GM23338 (cell line): Measurements from ENCODE around the gene SRPK1. TPM values are rescaled to one million over a fixed set of nuclear protein-coding genes. Genes with fewer than 3 reads are reported as not detected.
A peak's percentile ranks its signal among the peaks of the same experiment; 100 is the strongest.

Experiments used
- ATAC-seq: fragments of 200-7000 bp; cut with Tn5 transposase; 3 replicates; pipeline ENCODE4 v1.9.1; 2020
- DNase-seq: peaks from one replicate; pipeline ENCODE4 v3.0.0-alpha.2; 2015; ENCODE audit warnings: low spot score
- H2AFZ ChIP-seq: fragments of 200-600 bp; sonication (generic); 2 replicates; pipeline ENCODE4 v1.8.0; 2016; ENCODE audit warnings: antibody characterized with exemption, mild to moderate bottlenecking, moderate library complexity
- H3F3A ChIP-seq: fragments of 200-600 bp; sonication (generic); replicated peaks from 2 replicates; pipeline ENCODE4 v1.8.0; 2017; ENCODE audit warnings: antibody characterized with exemption, mixed run types, low read depth
- H3K27ac ChIP-seq: fragments of 200-600 bp; sonication (generic); 2 replicates; pipeline ENCODE4 v1.6.1; 2016; ENCODE audit warnings: low read depth
- H3K27me3 ChIP-seq: fragments of 200-600 bp; sonication (generic); 2 replicates; pipeline ENCODE4 v1.8.0; 2016; ENCODE audit warnings: mild to moderate bottlenecking, mixed run types, moderate library complexity; ENCODE audit not compliant: insufficient read depth
- H3K36me3 ChIP-seq: fragments of 200-600 bp; sonication (generic); 2 replicates; pipeline ENCODE4 v1.8.0; 2016; ENCODE audit warnings: mild to moderate bottlenecking; ENCODE audit not compliant: insufficient read depth
- H3K4me1 ChIP-seq: fragments of 200-600 bp; sonication (generic); 2 replicates; pipeline ENCODE4 v1.8.0; 2016; ENCODE audit warnings: mild to moderate bottlenecking, moderate library complexity; ENCODE audit not compliant: insufficient read depth
- H3K4me2 ChIP-seq: fragments of 200-600 bp; sonication (generic); 2 replicates; pipeline ENCODE4 v1.7.1; 2017; ENCODE audit warnings: mixed run types
- H3K4me3 ChIP-seq: fragments of 200-600 bp; sonication (generic); 2 replicates; pipeline ENCODE4 v1.6.1; 2016; ENCODE audit warnings: mixed run types
- H3K79me2 ChIP-seq: fragments of 200-600 bp; sonication (generic); replicated peaks from 2 replicates; pipeline ENCODE4 v1.8.0; 2017; ENCODE audit warnings: mild to moderate bottlenecking; ENCODE audit not compliant: insufficient read depth
- H3K9me2 ChIP-seq: fragments of 200-600 bp; sonication (generic); 2 replicates; pipeline ENCODE4 v1.8.0; 2017; ENCODE audit not compliant: insufficient read depth
- H4K20me1 ChIP-seq: fragments of 200-600 bp; sonication (generic); replicated peaks from 2 replicates; pipeline ENCODE4 v1.8.0; 2017; ENCODE audit warnings: mild to moderate bottlenecking; ENCODE audit not compliant: insufficient read depth
- H3K27ac Mint-ChIP-seq: 2 replicates; pipeline ENCODE4 v1.8.0; 2020; ENCODE audit warnings: inconsistent platforms, mild to moderate bottlenecking, moderate library complexity, mixed read lengths
- H3K27me3 Mint-ChIP-seq: 3 replicates; pipeline ENCODE4 v1.8.0; 2022; ENCODE audit warnings: low read depth, mild to moderate bottlenecking, moderate library complexity, mixed read lengths, inconsistent platforms; ENCODE audit not compliant: insufficient read depth, poor library complexity
- H3K36me3 Mint-ChIP-seq: 3 replicates; pipeline ENCODE4 v1.8.0; 2021; ENCODE audit warnings: low read depth, mild to moderate bottlenecking, inconsistent platforms, moderate library complexity, mixed read lengths
- H3K4me1 Mint-ChIP-seq: 3 replicates; pipeline ENCODE4 v1.8.0; 2020; ENCODE audit warnings: mild to moderate bottlenecking, inconsistent platforms, mixed read lengths
- H3K4me3 Mint-ChIP-seq: 3 replicates; pipeline ENCODE4 v1.8.0; 2021; ENCODE audit warnings: moderate library complexity, mild to moderate bottlenecking, inconsistent platforms, mixed read lengths
- H3K9me3 Mint-ChIP-seq: 3 replicates; pipeline ENCODE4 v1.8.0; 2020; ENCODE audit warnings: moderate library complexity, mild to moderate bottlenecking, inconsistent platforms, mixed read lengths
- JUNB ChIP-seq: IDR thresholded peaks from one replicate; pipeline ENCODE4 v1.6.1; 2016; ENCODE audit warnings: antibody characterized with exemption; ENCODE audit not compliant: unreplicated experiment
- NANOG ChIP-seq: IDR thresholded peaks from 2 replicates; pipeline ENCODE4 v1.6.1; 2016; ENCODE audit warnings: antibody characterized with exemption, borderline replicate concordance
- POLR2AphosphoS5 ChIP-seq: IDR thresholded peaks from 2 replicates; pipeline ENCODE4 v1.6.1; 2016; ENCODE audit warnings: antibody characterized with exemption, low read depth
- REST ChIP-seq: IDR thresholded peaks from one replicate; pipeline ENCODE4 v1.6.1; 2018; ENCODE audit warnings: antibody characterized with exemption; ENCODE audit not compliant: unreplicated experiment
- ZNF114 ChIP-seq: fragments of 250-450 bp; sonication (Bioruptor Pico); IDR thresholded peaks from 2 replicates; pipeline ENCODE4 v1.5.0; 2020; ENCODE audit warnings: mild to moderate bottlenecking, moderate library complexity
- ZNF331 ChIP-seq: fragments of 250-450 bp; sonication (Bioruptor Pico); IDR thresholded peaks from 2 replicates; pipeline ENCODE4 v1.5.0; 2020; ENCODE audit warnings: low read depth, mild to moderate bottlenecking, moderate library complexity
- polyA plus RNA-seq: library from polyadenylated mRNA; unstranded; fragments of >200 nt; fragmentation: Nextera tagmentation; extraction: Ambion mirVana; gene quantifications from 2 replicates; pipeline ENCODE4 v1.2.1, GENCODE V29; 2016
- total RNA-seq: library from RNA; depleted of rRNA; stranded (reverse); fragments of >200 nt; shearing (Covaris generic); gene quantifications from 2 replicates; pipeline ENCODE4 v1.2.3, GENCODE V29; 2014
- TF ChIP-seq, protein P1 (sequence below): fragments of 250-450 bp; sonication (Bioruptor Pico); IDR thresholded peaks from 2 replicates; pipeline ENCODE4 v1.5.0; 2020; ENCODE audit warnings: mild to moderate bottlenecking, moderate library complexity
- TF ChIP-seq, protein P2 (sequence below): IDR thresholded peaks from 2 replicates; pipeline ENCODE4 v1.6.1; 2016; ENCODE audit warnings: antibody characterized with exemption
- TF ChIP-seq, protein P3 (sequence below), 2 experiments: fragments of 200-600 bp in 1 of 2; sonication (generic) in 1 of 2; conservative IDR thresholded peaks; 2 replicates each; pipeline versions ENCODE4 v1.5.1 to v1.6.1; 2016 to 2017; ENCODE audit warnings: antibody characterized with exemption in 2 of 2, low read depth in 2 of 2, mild to moderate bottlenecking in 2 of 2, moderate library complexity in 1 of 2

Gene SRPK1
- total and polyA plus RNA-seq, 2 experiments from 2014 or later, result 175 to 202 TPM

- TF ChIP-seq, protein P1, sequence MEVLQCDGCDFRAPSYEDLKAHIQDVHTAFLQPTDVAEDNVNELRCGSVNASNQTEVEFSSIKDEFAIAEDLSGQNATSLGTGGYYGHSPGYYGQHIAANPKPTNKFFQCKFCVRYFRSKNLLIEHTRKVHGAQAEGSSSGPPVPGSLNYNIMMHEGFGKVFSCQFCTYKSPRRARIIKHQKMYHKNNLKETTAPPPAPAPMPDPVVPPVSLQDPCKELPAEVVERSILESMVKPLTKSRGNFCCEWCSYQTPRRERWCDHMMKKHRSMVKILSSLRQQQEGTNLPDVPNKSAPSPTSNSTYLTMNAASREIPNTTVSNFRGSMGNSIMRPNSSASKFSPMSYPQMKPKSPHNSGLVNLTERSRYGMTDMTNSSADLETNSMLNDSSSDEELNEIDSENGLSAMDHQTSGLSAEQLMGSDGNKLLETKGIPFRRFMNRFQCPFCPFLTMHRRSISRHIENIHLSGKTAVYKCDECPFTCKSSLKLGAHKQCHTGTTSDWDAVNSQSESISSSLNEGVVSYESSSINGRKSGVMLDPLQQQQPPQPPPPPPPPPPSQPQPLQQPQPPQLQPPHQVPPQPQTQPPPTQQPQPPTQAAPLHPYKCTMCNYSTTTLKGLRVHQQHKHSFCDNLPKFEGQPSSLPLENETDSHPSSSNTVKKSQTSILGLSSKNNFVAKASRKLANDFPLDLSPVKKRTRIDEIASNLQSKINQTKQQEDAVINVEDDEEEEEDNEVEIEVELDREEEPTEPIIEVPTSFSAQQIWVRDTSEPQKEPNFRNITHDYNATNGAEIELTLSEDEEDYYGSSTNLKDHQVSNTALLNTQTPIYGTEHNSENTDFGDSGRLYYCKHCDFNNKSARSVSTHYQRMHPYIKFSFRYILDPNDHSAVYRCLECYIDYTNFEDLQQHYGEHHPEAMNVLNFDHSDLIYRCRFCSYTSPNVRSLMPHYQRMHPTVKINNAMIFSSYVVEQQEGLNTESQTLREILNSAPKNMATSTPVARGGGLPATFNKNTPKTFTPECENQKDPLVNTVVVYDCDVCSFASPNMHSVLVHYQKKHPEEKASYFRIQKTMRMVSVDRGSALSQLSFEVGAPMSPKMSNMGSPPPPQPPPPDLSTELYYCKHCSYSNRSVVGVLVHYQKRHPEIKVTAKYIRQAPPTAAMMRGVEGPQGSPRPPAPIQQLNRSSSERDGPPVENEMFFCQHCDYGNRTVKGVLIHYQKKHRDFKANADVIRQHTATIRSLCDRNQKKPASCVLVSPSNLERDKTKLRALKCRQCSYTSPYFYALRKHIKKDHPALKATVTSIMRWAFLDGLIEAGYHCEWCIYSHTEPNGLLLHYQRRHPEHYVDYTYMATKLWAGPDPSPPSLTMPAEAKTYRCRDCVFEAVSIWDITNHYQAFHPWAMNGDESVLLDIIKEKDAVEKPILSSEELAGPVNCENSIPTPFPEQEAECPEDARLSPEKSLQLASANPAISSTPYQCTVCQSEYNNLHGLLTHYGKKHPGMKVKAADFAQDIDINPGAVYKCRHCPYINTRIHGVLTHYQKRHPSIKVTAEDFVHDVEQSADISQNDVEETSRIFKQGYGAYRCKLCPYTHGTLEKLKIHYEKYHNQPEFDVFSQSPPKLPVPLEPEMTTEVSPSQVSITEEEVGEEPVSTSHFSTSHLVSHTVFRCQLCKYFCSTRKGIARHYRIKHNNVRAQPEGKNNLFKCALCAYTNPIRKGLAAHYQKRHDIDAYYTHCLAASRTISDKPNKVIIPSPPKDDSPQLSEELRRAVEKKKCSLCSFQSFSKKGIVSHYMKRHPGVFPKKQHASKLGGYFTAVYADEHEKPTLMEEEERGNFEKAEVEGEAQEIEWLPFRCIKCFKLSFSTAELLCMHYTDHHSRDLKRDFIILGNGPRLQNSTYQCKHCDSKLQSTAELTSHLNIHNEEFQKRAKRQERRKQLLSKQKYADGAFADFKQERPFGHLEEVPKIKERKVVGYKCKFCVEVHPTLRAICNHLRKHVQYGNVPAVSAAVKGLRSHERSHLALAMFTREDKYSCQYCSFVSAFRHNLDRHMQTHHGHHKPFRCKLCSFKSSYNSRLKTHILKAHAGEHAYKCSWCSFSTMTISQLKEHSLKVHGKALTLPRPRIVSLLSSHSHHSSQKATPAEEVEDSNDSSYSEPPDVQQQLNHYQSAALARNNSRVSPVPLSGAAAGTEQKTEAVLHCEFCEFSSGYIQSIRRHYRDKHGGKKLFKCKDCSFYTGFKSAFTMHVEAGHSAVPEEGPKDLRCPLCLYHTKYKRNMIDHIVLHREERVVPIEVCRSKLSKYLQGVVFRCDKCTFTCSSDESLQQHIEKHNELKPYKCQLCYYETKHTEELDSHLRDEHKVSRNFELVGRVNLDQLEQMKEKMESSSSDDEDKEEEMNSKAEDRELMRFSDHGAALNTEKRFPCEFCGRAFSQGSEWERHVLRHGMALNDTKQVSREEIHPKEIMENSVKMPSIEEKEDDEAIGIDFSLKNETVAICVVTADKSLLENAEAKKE (CRISPR knock-in tag), result no peak
- TF ChIP-seq ZNF114 (CRISPR knock-in tag), result no peak
- TF ChIP-seq, protein P2, sequence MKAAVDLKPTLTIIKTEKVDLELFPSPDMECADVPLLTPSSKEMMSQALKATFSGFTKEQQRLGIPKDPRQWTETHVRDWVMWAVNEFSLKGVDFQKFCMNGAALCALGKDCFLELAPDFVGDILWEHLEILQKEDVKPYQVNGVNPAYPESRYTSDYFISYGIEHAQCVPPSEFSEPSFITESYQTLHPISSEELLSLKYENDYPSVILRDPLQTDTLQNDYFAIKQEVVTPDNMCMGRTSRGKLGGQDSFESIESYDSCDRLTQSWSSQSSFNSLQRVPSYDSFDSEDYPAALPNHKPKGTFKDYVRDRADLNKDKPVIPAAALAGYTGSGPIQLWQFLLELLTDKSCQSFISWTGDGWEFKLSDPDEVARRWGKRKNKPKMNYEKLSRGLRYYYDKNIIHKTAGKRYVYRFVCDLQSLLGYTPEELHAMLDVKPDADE, result no peak
- no peak for TF ChIP-seq POLR2AphosphoS5
These were observed 46.3 kb upstream of the SRPK1 start (continued) for GRCh38 chr6:35967076-35967774.

DNA sequence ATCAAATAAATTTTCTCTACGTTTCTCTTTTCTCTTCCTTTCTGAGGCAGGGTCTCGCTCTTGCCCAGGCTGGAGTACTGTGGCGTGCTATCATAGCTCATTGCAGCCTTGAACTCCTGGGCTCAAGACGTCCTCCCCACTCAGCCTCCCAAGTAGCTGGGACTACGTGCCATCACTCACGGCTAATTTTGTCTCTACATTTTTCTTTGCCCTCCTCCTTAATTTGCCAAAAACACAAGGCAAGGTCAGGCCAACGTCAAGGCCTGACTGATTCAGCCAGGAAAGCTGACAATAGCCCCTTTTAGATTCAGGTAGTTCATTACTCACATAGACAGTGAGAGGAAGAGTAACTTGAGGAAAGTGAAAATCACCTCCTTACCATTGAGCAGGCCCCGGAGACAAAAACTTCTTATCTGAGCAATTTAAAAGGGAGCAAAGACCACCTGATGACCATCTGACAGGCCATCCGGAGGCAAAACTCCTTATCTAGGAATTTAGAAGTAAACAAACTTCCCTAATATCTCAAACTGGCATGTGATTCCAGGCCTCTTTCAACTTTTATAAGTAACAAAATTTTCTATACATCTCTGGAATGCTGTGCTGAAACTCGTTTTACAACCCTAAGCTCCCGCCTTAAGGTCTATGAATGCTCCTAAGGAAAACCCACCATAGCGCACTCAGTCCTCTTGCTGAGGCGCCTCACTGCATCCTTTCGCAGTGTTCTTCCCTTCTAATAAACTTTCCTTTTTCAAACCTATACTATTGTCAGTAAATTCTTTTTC, 42.1 kb upstream of the SRPK1 start:
- H3K4me1 Mint-ChIP-seq, result peaks cover 8% of the 10 kb centered on the region
- H2AFZ ChIP-seq, result peak overlapping the region; percentile 90; the same call in 1 of the 2 replicates
- 0 out of 2 replicates have a peak, but pooled peaks cover 5% of the 10 kb centered on the region for H3K4me1 ChIP-seq
- DNase-seq (no peak), ATAC-seq (no peak)
- H3K27ac Mint-ChIP-seq, result no peak overlapping the region
- H3F3A ChIP-seq, result no peaks in the 10 kb centered on the region
- H3K9me2 ChIP-seq, result no peaks in the 10 kb centered on the region
- H4K20me1 ChIP-seq, result no peaks in the 10 kb centered on the region
- H3K27ac ChIP-seq, result no peak overlapping the region
- H3K79me2 ChIP-seq, result no peaks in the 10 kb centered on the region
- H3K27me3 ChIP-seq, result no peaks in the 10 kb centered on the region
- no peaks in the 10 kb centered on the region for H3K36me3 Mint-ChIP-seq
- no peak overlapping the region for H3K4me2 ChIP-seq
- H3K27me3 Mint-ChIP-seq, result no peaks in the 10 kb centered on the region
- H3K9me3 Mint-ChIP-seq, result no peaks in the 10 kb centered on the region
- H3K36me3 ChIP-seq, result no peaks in the 10 kb centered on the region
- no peak overlapping the region for H3K4me3 Mint-ChIP-seq
- no peak overlapping the region for H3K4me3 ChIP-seq
- TF ChIP-seq NANOG (no peak), ZNF331 (CRISPR knock-in tag) (no peak), JUNB (no peak), REST (no peak), POLR2AphosphoS5 (no peak)
- TF ChIP-seq, protein P3, sequence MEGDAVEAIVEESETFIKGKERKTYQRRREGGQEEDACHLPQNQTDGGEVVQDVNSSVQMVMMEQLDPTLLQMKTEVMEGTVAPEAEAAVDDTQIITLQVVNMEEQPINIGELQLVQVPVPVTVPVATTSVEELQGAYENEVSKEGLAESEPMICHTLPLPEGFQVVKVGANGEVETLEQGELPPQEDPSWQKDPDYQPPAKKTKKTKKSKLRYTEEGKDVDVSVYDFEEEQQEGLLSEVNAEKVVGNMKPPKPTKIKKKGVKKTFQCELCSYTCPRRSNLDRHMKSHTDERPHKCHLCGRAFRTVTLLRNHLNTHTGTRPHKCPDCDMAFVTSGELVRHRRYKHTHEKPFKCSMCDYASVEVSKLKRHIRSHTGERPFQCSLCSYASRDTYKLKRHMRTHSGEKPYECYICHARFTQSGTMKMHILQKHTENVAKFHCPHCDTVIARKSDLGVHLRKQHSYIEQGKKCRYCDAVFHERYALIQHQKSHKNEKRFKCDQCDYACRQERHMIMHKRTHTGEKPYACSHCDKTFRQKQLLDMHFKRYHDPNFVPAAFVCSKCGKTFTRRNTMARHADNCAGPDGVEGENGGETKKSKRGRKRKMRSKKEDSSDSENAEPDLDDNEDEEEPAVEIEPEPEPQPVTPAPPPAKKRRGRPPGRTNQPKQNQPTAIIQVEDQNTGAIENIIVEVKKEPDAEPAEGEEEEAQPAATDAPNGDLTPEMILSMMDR (conservative IDR thresholded peaks at IDR 0.05; ENCODE audit: low read depth in 2 of 2), result no peak
